ENCODE data around the gene CCL26. TPM values are rescaled to one million over a fixed set of nuclear protein-coding genes. Genes with fewer than 3 reads are reported as not detected.
"Not testable (repeated sequence)": the region's sequence is repeated elsewhere in the genome, so short reads cannot be mapped to it uniquely, and the experiment has no call there.

CCL26 gene
- total RNA-seq, 2 experiments from 2014 or later = not detected

DNA sequence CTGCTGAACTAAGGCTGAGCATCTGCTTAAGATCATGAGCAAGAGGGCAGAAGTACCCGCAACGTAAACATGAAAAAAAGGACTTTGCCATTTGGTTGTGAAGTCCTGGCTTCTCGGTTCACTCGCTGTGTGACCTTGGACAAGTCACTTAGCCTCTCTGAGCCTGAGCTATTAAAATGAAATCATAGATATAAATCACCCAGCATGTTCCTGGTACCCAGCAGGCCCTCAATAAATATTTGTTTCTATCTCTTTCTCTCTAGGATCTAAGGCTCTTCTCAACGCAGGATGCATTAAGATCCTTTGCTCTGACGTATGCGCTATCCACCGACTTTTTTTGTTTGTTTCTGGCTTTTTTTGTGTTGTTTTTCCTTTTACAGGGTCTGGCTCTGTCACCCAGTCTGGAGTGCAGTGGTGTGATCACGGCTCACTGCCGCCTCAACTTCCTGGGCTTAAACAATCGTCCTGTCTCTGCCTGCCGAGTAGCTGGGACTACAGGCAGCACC is 39.9 kb downstream of the CCL26 start:
- no peaks in the 10 kb centered on the region for H3K36me3 Mint-ChIP-seq (ENCODE audit: low read depth)
- no peak overlapping the region for H3K4me3 Mint-ChIP-seq
- ATAC-seq = no peak
- no peaks in the 10 kb centered on the region for H3K27me3 Mint-ChIP-seq
- CTCF ChIA-PET = no interaction called here
- H3K4me1 Mint-ChIP-seq (ENCODE audit: low read depth) = peaks cover 18% of the 10 kb centered on the region
- H3K27ac Mint-ChIP-seq = no peak overlapping the region
- TF ChIP-seq CTCF (IDR thresholded peaks at IDR 0.05) = no peak
- no peaks in the 10 kb centered on the region for H3K9me3 Mint-ChIP-seq
- POLR2A ChIA-PET = interaction anchor here (0.6 kb wide), 1 partner anchor 9 kb away, joined by 3 read pairs; no protein-coding TSS in a partner anchor
- DNase-seq = no peak
- intact Hi-C loops (cut with micrococcal nuclease) = no loop called here

GRCh38 chr7:75729851-75730274 is 42.1 kb downstream of the CCL26 start:
- POLR2A ChIA-PET = no interaction called here
- Mint-ChIP-seq H3K27me3 (no peaks in the 10 kb centered on the region), H3K36me3 (ENCODE audit: low read depth) (no peaks in the 10 kb centered on the region), H3K27ac (peak overlapping the region; percentile 26), H3K9me3 (no peaks in the 10 kb centered on the region), H3K4me3 (no peak overlapping the region), H3K4me1 (ENCODE audit: low read depth) (peaks cover 18% of the 10 kb centered on the region)
- no peak for ATAC-seq
- intact Hi-C loops (cut with micrococcal nuclease) = no loop called here
- no peak for TF ChIP-seq CTCF (IDR thresholded peaks at IDR 0.05)
- CTCF ChIA-PET = no interaction called here
- DNase-seq = no peak

GRCh38 chr7:75727881-75728593 is 44.0 kb downstream of the CCL26 start:
- CTCF ChIA-PET = no interaction called here

DNA sequence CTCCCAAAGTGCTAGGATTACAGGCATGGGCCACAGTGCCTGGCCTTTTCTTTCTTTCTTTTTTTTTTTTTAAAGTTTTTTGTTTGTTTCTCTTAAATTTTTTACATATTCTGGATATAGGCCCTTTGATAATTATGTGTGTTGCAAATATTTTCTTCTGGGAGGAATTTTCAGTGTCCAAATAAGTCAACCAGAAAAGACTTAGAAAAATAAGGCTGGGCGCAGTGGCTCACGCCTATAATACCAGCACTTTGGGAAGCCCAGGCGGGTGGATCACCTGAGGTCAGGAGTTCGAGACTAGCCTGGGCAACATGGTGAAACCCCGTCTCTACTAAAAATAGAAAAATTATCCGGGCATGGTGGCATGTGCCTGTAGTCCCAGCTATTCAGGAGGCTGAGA is 44.7 kb downstream of the CCL26 start:
- H3K27me3 Mint-ChIP-seq; H3K4me3 Mint-ChIP-seq; ATAC-seq; H3K9me3 Mint-ChIP-seq; CTCF ChIA-PET; intact Hi-C loops (cut with micrococcal nuclease); DNase-seq; H3K27ac Mint-ChIP-seq; H3K36me3 Mint-ChIP-seq (ENCODE audit: low read depth): not testable (repeated sequence)
- POLR2A ChIA-PET = interaction anchor here (1.1 kb wide), 1 partner anchor 11 kb away, joined by 6 read pairs; the partner anchor contains the start of gene HIP1
- H3K4me1 Mint-ChIP-seq (ENCODE audit: low read depth) = peaks cover 18% of the 10 kb centered on the region

More at GRCh38 chr7:75727881-75728593, 44.0 kb downstream of the CCL26 start:
- Mint-ChIP-seq H3K9me3 (no peaks in the 10 kb centered on the region), H3K36me3 (ENCODE audit: low read depth) (no peaks in the 10 kb centered on the region), H3K4me1 (ENCODE audit: low read depth) (peaks cover 18% of the 10 kb centered on the region), H3K27ac (peak overlapping the region; percentile 66), H3K4me3 (no peak overlapping the region), H3K27me3 (no peaks in the 10 kb centered on the region)
- ATAC-seq = peak; percentile 86
- DNase-seq = peak; percentile 53
- intact Hi-C loops (cut with micrococcal nuclease) = no loop called here
- no peak for TF ChIP-seq CTCF (IDR thresholded peaks at IDR 0.05)
- POLR2A ChIA-PET = interaction anchor here (1.1 kb wide), 1 partner anchor 11 kb away, joined by 6 read pairs; the partner anchor contains the start of gene HIP1

- Mint-ChIP-seq H3K36me3 (ENCODE audit: low read depth) (no peaks in the 10 kb centered on the region), H3K27me3 (no peaks in the 10 kb centered on the region), H3K4me1 (ENCODE audit: low read depth) (peaks cover 18% of the 10 kb centered on the region), H3K9me3 (no peaks in the 10 kb centered on the region), H3K27ac (no peak overlapping the region), H3K4me3 (no peak overlapping the region)
- intact Hi-C loops (cut with micrococcal nuclease) = no loop called here
- ChIA-PET POLR2A (no interaction called here), CTCF (no interaction called here)
- DNase-seq (no peak), ATAC-seq (no peak)
- TF ChIP-seq CTCF (IDR thresholded peaks at IDR 0.05) = no peak
Measured at GRCh38 chr7:75725306-75725705, 46.7 kb downstream of the CCL26 start.

Measured in activated CD8-positive, alpha-beta T cell treated with anti-CD3 and anti-CD28 coated beads for 36 hours (primary cell).